Inflammatory macrophage (primary cell): ENCODE data around the gene FOXP1.

Source experiments
- DNase-seq, 2 donors: peaks; one replicate each; pipeline ENCODE4 v3.0.0-alpha.2; 2020 to 2022

FOXP1 gene

GRCh38 chr3:71202848-71203533 is 380.5 kb downstream of the FOXP1 start:
- no peak for DNase-seq

DNA sequence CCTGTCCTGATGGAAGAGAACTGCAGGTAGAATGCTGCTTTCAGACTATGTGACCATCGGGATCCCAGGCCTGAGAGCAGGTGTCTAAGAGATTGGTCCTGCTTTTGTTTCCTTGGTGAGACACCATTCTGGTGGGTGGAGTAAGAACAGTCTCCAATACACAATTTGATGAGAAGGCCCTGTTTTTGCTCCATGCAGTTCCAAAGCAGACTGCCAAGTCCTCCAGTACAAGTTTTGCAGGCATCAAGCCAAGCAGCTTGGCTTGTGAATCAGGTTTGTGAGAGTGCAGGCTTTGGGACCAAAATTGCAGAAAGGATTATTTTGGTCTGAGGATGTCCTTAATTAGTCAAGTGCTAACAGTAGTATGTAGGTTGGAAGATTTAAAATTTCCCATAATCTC is 381.6 kb downstream of the FOXP1 start:
- no peak for DNase-seq

DNA sequence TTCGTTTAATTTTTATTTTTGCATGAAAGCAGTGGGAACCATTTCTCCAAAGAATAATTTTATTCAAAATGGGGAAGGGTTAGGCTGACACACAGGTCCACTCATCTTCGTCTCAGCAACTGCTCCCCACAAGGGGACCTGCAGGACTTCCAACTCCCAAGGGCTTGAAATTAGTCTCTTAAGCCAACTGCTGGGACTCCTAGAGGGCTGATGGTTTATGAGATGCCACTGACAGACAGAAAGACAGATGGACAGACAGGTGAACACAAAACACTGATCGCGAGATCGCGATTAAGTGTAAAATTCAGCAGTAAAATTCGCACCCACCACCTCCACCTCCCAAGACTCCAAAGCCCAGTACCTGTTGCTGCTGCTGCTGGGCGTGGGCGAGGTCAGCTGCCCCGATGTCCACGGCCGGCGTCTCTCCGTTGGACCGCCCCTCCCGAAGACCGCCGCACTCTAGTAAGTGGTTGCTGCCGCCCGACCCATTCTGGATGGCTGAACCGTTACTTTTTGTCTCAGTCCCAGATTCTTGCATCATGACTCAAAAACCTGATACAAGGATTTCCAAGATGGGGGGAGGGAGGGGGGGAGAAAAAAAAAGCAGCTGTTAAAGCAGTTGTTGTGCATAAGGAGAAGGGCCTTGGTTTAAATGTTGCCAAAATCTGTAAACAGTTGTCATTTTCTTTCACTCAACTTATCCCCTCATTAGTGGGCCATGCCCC is 385.5 kb downstream of the FOXP1 start:
- DNase-seq, result no peak

GRCh38 chr3:71195492-71195891 is 388.0 kb downstream of the FOXP1 start:
- DNase-seq, result no peak

- no peak for DNase-seq
Observed at GRCh38 chr3:71194785-71195184, 388.7 kb downstream of the FOXP1 start.

GRCh38 chr3:71191031-71191482 is 392.5 kb downstream of the FOXP1 start:
- DNase-seq, result no peak

- no peak for DNase-seq
Observed at GRCh38 chr3:71189480-71189879, 394.0 kb downstream of the FOXP1 start.

DNA sequence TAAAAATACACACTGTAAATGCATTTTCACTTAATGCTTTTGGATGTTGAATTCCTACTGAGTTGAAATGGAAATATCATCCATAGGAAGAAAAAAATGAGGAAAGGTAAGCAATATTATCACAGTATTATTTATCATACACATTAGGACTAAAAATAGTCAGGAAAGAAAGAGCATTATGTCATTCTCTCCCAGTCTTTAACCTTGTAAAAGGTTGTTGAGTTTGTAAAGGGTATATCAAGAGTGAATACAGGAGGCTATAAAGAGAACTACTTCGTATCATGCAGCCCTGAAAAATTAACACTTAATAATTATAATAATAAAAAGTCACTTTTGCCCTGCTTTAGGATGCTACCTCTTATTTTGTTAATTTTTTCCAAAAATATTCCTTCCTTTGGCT is 395.8 kb downstream of the FOXP1 start:
- DNase-seq, result no peak

GRCh38 chr3:71186801-71187200 is 396.7 kb downstream of the FOXP1 start:
- no peak for DNase-seq

GRCh38 chr3:71185733-71186455 is 397.6 kb downstream of the FOXP1 start:
- DNase-seq, result no peak

DNA sequence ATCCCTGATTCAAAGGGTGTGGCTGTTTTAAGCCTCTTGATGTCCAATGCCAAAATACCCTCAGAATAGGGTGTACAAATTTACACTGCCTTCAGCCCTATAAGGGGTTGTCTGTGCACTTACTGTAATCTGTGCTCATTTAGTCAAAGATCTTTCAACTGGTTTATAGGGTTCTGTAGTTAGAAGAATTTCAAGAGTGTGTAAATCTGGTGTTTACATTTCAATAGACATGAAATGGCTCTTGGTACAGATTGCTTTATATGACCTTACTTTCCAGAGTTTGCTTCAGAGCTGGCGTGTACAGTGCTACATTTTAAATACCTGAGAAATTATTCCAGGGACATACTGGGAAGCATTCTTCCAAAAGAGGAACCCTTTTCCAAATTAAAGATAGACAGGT is 399.3 kb downstream of the FOXP1 start:
- DNase-seq, result no peak

DNA sequence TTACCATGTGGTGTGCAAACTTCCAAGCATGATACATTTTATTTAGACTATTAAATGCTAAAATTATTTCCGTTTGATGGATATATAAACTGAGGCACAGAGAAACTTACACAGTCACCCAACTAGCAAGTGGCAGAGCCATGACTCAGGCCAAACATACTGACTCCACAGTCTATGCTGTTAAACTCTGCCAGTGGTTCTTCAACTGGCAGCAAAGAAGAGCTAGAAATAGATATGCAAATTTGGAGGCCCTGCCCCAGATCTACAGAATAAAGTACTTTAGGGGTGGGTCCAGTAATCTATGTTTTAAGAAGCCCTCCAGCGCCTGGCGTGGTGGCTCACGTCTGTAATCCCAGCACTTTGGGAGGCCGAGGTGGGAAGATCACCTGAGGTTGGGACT is 400.0 kb downstream of the FOXP1 start:
- no peak for DNase-seq

- peak; percentile 34 to 47 for DNase-seq
Observed at GRCh38 chr3:71180524-71180923, 403.0 kb downstream of the FOXP1 start.

DNA sequence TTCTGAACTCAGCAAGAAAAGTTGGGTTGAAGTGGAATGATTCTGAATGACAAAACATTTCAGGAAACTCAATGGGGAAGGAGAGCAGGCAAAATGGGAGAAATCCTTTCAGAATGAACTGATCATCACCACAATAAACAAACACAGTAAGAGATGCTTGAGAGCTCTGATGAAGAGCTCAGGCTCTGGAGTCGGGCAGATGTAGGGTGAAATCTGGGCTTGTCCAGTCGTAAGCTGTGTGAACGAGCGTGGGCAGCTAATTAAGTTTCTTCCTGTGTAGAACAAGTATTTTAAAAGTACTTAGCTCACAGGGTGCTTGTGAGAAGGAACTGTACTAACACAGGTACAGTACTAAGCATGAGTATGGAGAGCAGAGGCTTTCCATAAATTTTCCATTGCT is 406.2 kb downstream of the FOXP1 start:
- no peak for DNase-seq

- no peak for DNase-seq
Observed at GRCh38 chr3:71176366-71176765, 407.2 kb downstream of the FOXP1 start.

GRCh38 chr3:71175691-71176365 is 407.7 kb downstream of the FOXP1 start:
- DNase-seq, result no peak

- peak; percentile 69 to 78 for DNase-seq
Observed at GRCh38 chr3:71172951-71173350, 410.6 kb downstream of the FOXP1 start.

GRCh38 chr3:71172189-71172588 is 411.3 kb downstream of the FOXP1 start:
- no peak for DNase-seq

DNA sequence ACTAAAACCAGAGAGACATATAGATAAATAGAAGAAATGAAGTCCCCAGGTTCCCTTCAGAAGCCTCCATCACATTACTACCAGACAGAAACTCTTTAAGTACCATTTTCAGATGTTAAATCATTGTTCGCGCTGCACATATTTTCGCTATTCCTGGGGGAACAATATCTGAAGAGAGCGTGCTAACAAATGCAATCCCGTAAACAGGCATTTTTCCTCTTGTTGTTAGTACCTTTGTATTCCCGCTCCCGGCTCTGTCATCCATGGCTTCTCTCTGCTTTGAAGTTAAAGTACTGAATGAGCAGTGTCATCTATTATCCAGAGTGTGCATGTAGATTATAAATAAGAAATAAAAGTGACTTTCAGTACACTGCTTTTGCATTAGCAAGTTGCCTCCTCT is 412.3 kb downstream of the FOXP1 start:
- no peak for DNase-seq

DNA sequence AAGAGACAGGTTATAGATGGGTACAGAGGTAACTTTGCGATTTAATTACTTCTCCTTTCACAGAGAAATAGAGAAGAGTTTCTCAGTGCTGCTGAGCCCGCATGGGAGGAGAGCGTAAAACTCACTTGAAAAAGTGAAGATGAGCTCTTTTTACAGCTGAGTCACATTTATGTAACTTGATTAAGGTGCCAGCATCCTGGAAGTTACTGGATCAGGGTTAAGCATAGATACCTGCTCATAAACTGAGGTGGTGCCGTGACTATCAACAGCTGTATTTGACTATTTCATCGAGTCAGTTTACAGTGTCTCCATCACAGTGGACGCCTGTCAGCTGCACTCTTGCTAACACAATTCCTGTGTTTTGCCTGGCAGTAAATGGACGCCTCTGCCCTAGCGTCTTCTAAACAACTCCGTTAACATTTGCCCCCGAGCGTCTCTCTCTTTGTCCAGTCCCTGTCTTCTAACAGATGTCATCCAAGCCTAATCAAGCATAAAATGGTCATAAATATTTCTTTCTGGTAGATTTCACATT is 414.6 kb downstream of the FOXP1 start:
- DNase-seq, result no peak

GRCh38 chr3:71168121-71168721 is 415.3 kb downstream of the FOXP1 start:
- DNase-seq, result no peak
